Stimulated activated naive CD8-positive, alpha-beta T cell treated with anti-CD3 and anti-CD28 coated beads, Interleukin-15, amount 100 ng/mL, for 72 hours (primary cell): ENCODE measurements around the gene KLHL25.
"Not testable (repeated sequence)": the region's sequence is repeated elsewhere in the genome, so short reads cannot be mapped to it uniquely, and the experiment has no call there.

ENCODE experiments used
- ATAC-seq: fragments of 150-1000 bp; cut with Tn5 transposase; 2 replicates; pipeline ENCODE4 v1.10.0; 2021; ENCODE audit warnings: mild to moderate bottlenecking, moderate library complexity
- DNase-seq, 2 donors: peaks; one replicate each; pipeline ENCODE4 v3.0.0; 2021 to 2022
- H3K27ac Mint-ChIP-seq, 2 donors: one replicate each; pipeline ENCODE4 v1.8.0; 2022; ENCODE audit warnings: mild to moderate bottlenecking in 2 of 2, mixed read lengths in 2 of 2, moderate library complexity in 2 of 2
- H3K27me3 Mint-ChIP-seq: one replicate; pipeline ENCODE4 v1.8.0; 2022; ENCODE audit warnings: mixed read lengths
- H3K4me1 Mint-ChIP-seq: one replicate; pipeline ENCODE4 v1.8.0; 2022; ENCODE audit warnings: mild to moderate bottlenecking, mixed read lengths
- H3K4me3 Mint-ChIP-seq, 2 donors: one replicate each; pipeline ENCODE4 v1.8.0; 2022; ENCODE audit warnings: mild to moderate bottlenecking in 2 of 2, mixed read lengths in 2 of 2, moderate library complexity in 1 of 2
- H3K9me3 Mint-ChIP-seq, 2 donors: one replicate each; pipeline ENCODE4 v1.8.0; 2022; ENCODE audit warnings: mixed read lengths in 2 of 2

The KLHL25 gene

DNA sequence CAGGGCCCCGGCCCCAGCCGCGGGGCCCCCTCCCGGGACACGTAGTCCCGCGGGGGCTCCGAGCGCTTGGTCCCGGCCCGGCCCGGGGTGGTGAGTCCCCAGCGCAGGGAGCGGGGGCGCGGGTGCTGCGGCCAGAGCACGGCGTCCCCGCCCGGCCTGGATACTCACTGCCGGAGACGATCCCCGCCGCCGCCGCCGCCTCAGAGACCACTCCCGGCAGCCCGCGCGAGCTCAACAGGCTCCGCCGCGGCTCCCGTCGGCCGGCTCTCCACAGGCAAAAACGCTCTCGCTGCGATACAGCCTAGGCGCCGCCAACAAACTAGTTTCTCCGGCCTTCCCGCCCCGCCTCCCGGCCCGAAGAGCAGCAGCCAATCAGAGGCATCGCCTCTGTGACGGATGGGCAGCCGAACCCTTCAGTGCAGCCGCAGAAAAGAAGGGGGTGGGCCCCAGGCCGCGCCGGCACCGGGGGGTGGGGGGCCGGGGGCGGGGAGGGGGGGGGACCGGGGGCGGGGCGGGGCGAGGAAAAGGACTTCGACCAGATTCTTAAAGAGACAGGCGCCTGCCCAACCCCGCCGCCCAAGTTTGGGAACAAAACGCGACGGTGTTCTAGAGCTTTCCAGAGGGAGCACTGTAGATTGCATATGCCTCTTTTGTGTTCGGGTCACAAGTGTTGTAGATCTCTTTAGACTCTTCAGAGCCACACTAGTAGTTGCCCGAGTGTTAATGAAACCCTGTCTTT is at the start of gene KLHL25:
Gene KLHL25 (minus strand): TSS at position 328 of the 739 bp plus-strand sequence. CDS start 25,115 bp downstream, outside the sequence.
- Mint-ChIP-seq H3K27me3 (no peaks in the 10 kb centered on the region), H3K9me3 (no peaks in the 10 kb centered on the region), H3K4me1 (peaks cover 31% of the 10 kb centered on the region), H3K27ac (peak within 1 kb of the TSS; percentile 84 to 91), H3K4me3 (peak within 1 kb of the TSS; percentile 87 to 89)
- DNase-seq, result peak; percentile 90 to 93
- peak; percentile 95 for ATAC-seq

DNA sequence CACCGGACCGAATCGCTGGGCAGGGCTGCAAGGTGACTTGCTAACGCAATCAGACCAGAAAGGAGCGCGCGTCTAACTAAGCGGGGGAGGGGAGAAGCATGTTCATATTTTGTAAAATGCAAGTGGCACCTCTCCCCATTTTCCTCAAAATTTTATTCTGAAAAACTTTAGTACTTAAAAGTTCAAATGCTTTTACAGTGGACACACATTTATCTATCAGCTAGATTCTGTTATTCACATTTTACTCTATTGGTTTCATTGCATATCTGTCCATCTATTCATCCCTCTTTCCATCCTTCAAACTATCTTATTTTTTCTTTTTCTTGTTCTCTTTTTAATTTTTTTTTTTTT is 46.1 kb upstream of the KLHL25 start:
- H3K9me3 Mint-ChIP-seq, result no peaks in the 10 kb centered on the region
- DNase-seq, result no peak
- peak overlapping the region; percentile 77 to 83 for H3K4me3 Mint-ChIP-seq
- peaks cover 13% of the 10 kb centered on the region for H3K4me1 Mint-ChIP-seq
- no peak for ATAC-seq
- no peak overlapping the region for H3K27ac Mint-ChIP-seq
- H3K27me3 Mint-ChIP-seq, result peaks cover 27% of the 10 kb centered on the region

DNA sequence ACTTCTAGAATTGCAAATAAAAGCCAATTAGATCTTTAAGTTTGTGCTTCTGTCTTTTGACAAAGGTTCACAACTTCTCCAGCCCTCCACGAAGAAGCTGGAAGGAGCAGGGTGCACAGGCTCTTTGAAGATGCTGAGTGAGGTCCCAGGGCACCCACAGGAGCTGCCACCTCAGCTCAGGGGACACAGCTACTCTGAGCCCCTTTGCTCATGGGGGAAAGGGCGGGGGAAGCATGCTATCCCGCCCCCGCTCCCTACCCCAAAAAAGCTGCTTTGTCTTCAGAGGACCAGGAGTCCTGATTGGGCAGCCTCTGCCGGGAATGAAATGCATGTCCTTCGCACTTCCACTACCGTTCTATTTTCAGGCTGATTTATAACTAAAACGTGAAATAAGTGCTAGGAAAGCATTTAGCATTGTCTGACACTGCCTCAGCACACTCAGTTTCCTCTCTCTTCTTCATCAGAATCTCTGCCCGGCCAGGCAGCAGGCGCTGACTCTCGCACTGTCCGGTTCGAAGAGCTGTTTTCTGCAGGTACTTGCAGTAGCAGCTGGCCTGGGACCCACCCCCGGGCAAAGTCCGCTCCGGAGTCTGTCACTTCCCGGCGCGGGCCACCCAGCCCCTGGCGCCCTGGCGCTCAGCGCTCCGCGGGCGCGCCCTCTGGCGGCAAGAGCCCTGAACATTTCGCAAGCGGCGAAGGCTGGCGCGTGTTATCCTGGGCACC is 45.5 kb upstream of the KLHL25 start:
- H3K4me1 Mint-ChIP-seq, result peaks cover 13% of the 10 kb centered on the region
- no peak overlapping the region for H3K27ac Mint-ChIP-seq
- H3K9me3 Mint-ChIP-seq, result no peaks in the 10 kb centered on the region
- H3K4me3 Mint-ChIP-seq, result peak overlapping the region; percentile 77 to 83
- peak; percentile 78 to 82 for DNase-seq
- peaks cover 22% of the 10 kb centered on the region for H3K27me3 Mint-ChIP-seq
- peak; percentile 97 for ATAC-seq

- ATAC-seq (no peak), DNase-seq (no peak)
- Mint-ChIP-seq H3K27me3 (peaks cover 16% of the 10 kb centered on the region), H3K27ac (no peak overlapping the region), H3K9me3 (no peaks in the 10 kb centered on the region), H3K4me1 (peaks cover 13% of the 10 kb centered on the region), H3K4me3 (peak overlapping the region in 1 of 2 donors; percentile 83)
Measured at GRCh38 chr15:85839643-85840042, 44.9 kb upstream of the KLHL25 start.

GRCh38 chr15:85838655-85839054 is 43.9 kb upstream of the KLHL25 start:
- H3K27me3 Mint-ChIP-seq, result peaks cover 15% of the 10 kb centered on the region
- H3K4me3 Mint-ChIP-seq, result no peak overlapping the region
- H3K9me3 Mint-ChIP-seq, result no peaks in the 10 kb centered on the region
- H3K4me1 Mint-ChIP-seq, result peaks cover 13% of the 10 kb centered on the region
- ATAC-seq (no peak), DNase-seq (no peak)
- no peak overlapping the region for H3K27ac Mint-ChIP-seq

GRCh38 chr15:85837881-85838280 is 43.2 kb upstream of the KLHL25 start:
- no peak overlapping the region for H3K4me3 Mint-ChIP-seq
- peaks cover 15% of the 10 kb centered on the region for H3K27me3 Mint-ChIP-seq
- H3K27ac Mint-ChIP-seq, result no peak overlapping the region
- DNase-seq, result no peak
- H3K4me1 Mint-ChIP-seq, result peaks cover 13% of the 10 kb centered on the region
- no peak for ATAC-seq
- no peaks in the 10 kb centered on the region for H3K9me3 Mint-ChIP-seq

- H3K27me3 Mint-ChIP-seq, result peaks cover 15% of the 10 kb centered on the region
- no peak for DNase-seq
- H3K4me3 Mint-ChIP-seq, result no peak overlapping the region
- no peak for ATAC-seq
- H3K4me1 Mint-ChIP-seq, result peaks cover 13% of the 10 kb centered on the region
- H3K9me3 Mint-ChIP-seq, result no peaks in the 10 kb centered on the region
- no peak overlapping the region for H3K27ac Mint-ChIP-seq
Measured at GRCh38 chr15:85837011-85837433, 42.3 kb upstream of the KLHL25 start.

GRCh38 chr15:85834651-85835050 is 39.9 kb upstream of the KLHL25 start:
- H3K9me3 Mint-ChIP-seq, result no peaks in the 10 kb centered on the region
- H3K27me3 Mint-ChIP-seq, result peaks cover 2% of the 10 kb centered on the region
- peak overlapping the region in 1 of 2 donors; percentile 40 for H3K27ac Mint-ChIP-seq
- ATAC-seq (no peak), DNase-seq (no peak)
- H3K4me1 Mint-ChIP-seq, result peaks cover under 1% of the 10 kb centered on the region
- H3K4me3 Mint-ChIP-seq, result no peak overlapping the region

GRCh38 chr15:85832394-85832793 is 37.7 kb upstream of the KLHL25 start:
- no peak for DNase-seq
- H3K4me1 Mint-ChIP-seq, result no peaks in the 10 kb centered on the region
- H3K27ac Mint-ChIP-seq, result no peak overlapping the region
- no peak overlapping the region for H3K4me3 Mint-ChIP-seq
- no peak for ATAC-seq
- no peaks in the 10 kb centered on the region for H3K27me3 Mint-ChIP-seq
- H3K9me3 Mint-ChIP-seq, result no peaks in the 10 kb centered on the region

GRCh38 chr15:85831415-85832113 is 36.8 kb upstream of the KLHL25 start:
- peak; percentile 64 for ATAC-seq
- Mint-ChIP-seq H3K27me3 (no peaks in the 10 kb centered on the region), H3K9me3 (no peaks in the 10 kb centered on the region), H3K27ac (no peak overlapping the region), H3K4me1 (no peaks in the 10 kb centered on the region), H3K4me3 (no peak overlapping the region)
- DNase-seq, result no peak

DNA sequence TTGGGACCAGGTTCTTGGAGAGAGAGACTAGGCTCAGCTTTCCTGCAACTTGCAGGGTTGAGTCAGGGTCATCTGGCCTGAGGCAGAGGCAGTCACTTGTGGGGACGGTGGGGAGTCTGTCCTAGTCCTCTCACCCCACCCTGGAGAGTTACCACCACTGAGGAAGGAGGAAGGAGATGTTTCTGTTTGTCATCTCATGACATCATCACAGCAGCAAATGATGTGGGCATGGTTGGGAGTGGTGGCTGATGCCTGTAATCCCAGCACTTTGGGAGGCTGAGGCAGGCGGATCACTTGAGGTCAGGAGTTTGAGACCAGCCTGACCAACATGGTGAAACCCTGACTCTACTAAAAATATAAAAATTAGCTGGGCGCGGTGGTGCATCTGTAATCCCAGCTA is 35.0 kb upstream of the KLHL25 start:
- not testable (repeated sequence) for ATAC-seq, H3K27me3 Mint-ChIP-seq, H3K9me3 Mint-ChIP-seq, H3K4me1 Mint-ChIP-seq, DNase-seq, H3K4me3 Mint-ChIP-seq
- H3K27ac Mint-ChIP-seq, result peak overlapping the region in 1 of 2 donors; percentile 78

DNA sequence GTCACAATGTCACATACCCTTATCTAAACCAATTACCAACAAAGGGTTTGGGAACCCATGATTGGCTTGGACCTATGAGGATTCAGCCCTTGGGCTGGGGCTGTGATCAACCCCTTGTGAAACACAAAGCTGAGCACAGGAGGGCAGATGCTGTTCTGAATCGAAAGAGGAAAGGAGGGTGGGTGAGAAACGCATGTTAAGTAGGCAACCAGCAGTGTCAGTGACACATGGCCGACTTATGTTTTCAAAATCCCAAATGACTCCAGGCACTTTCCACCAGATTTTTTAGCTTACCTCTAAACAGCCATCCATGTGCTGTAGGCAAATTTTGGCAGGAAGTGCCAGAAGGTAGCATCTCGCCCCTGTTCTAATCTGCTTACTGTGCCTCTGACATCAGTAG is 34.1 kb upstream of the KLHL25 start:
- no peaks in the 10 kb centered on the region for H3K9me3 Mint-ChIP-seq
- H3K4me3 Mint-ChIP-seq, result no peak overlapping the region
- DNase-seq (no peak), ATAC-seq (no peak)
- H3K27me3 Mint-ChIP-seq, result no peaks in the 10 kb centered on the region
- no peak overlapping the region for H3K27ac Mint-ChIP-seq
- no peaks in the 10 kb centered on the region for H3K4me1 Mint-ChIP-seq

- Mint-ChIP-seq H3K27ac (no peak overlapping the region), H3K4me3 (no peak overlapping the region), H3K27me3 (no peaks in the 10 kb centered on the region), H3K9me3 (no peaks in the 10 kb centered on the region), H3K4me1 (no peaks in the 10 kb centered on the region)
- DNase-seq (no peak), ATAC-seq (no peak)
Measured at GRCh38 chr15:85828126-85828525, 33.4 kb upstream of the KLHL25 start.

GRCh38 chr15:85826756-85827515 is 32.2 kb upstream of the KLHL25 start:
- Mint-ChIP-seq H3K4me1 (no peaks in the 10 kb centered on the region), H3K9me3 (no peaks in the 10 kb centered on the region), H3K4me3 (no peak overlapping the region), H3K27me3 (no peaks in the 10 kb centered on the region), H3K27ac (no peak overlapping the region)
- ATAC-seq, result no peak
- no peak for DNase-seq

- no peak for ATAC-seq
- no peaks in the 10 kb centered on the region for H3K9me3 Mint-ChIP-seq
- DNase-seq, result no peak
- H3K27me3 Mint-ChIP-seq, result no peaks in the 10 kb centered on the region
- no peak overlapping the region for H3K4me3 Mint-ChIP-seq
- H3K4me1 Mint-ChIP-seq, result no peaks in the 10 kb centered on the region
- no peak overlapping the region for H3K27ac Mint-ChIP-seq
Measured at GRCh38 chr15:85825719-85826118, 31.0 kb upstream of the KLHL25 start.
